Endothelial cell of umbilical vein (primary cell): ENCODE results near the gene PRDM10. TPM values are rescaled to one million over a fixed set of nuclear protein-coding genes. Genes with fewer than 3 reads are reported as not detected.

Experiments used
- BruUV-seq: library from RNA; stranded (reverse); fragments of 400-500 nt; replicated peaks from 2 replicates; lab custom pipeline; 2021; lab: Mats Ljungman, UMichigan
- CTCF ChIA-PET: fragments of 300-600, 350-600 bp; sonication (Branson Sonifier 250); formaldehyde crosslinking; loops from one replicate; lab custom pipeline; 2021; ENCODE audit warnings: antibody characterized with exemption, inconsistent platforms; lab: Charles Lee
- POLR2A ChIA-PET: fragments of 300-600, 350-600 bp; sonication (Branson Sonifier 250); formaldehyde crosslinking; loops from one replicate; lab custom pipeline; 2021; ENCODE audit warnings: antibody characterized with exemption, inconsistent platforms; lab: Charles Lee
- DNase-seq: peaks from one replicate; pipeline ENCODE4 v3.0.0-alpha.2; 2011; ENCODE audit warnings: low read depth, low spot score
- FAIRE-seq: peaks from 2 replicates; lab custom pipeline; 2011; peaks lifted over from hg19 to GRCh38; lab: Jason Lieb, UNC
- H2AFZ ChIP-seq: 2 replicates; pipeline ENCODE4 v1.6.0; 2012; ENCODE audit warnings: low read depth, low read length, control low read depth, inconsistent platforms
- H3K27ac ChIP-seq: 2 replicates; pipeline ENCODE4 v1.5.1; 2011; ENCODE audit warnings: low read depth, mild to moderate bottlenecking, control low read depth, low read length, moderate library complexity; ENCODE audit not compliant: insufficient read depth
- H3K27me3 ChIP-seq, 2 experiments: 2 replicates each; pipeline versions ENCODE4 v1.6.0 to v1.6.1; 2011; ENCODE audit warnings: low read length in 2 of 2, mixed read lengths in 1 of 2; ENCODE audit not compliant: control insufficient read depth in 2 of 2, insufficient read depth in 2 of 2
- H3K36me3 ChIP-seq, 2 experiments: 2 replicates in 1 of 2; 3 replicates in 1 of 2; pipeline ENCODE4 v1.5.1; 2011; ENCODE audit warnings: low read length in 2 of 2, mild to moderate bottlenecking in 1 of 2, moderate library complexity in 1 of 2; ENCODE audit not compliant: control insufficient read depth in 2 of 2, insufficient read depth in 2 of 2; ENCODE audit errors: extremely low read depth in 1 of 2
- H3K4me1 ChIP-seq: 3 replicates; pipeline ENCODE4 v1.5.1; 2011; ENCODE audit warnings: mild to moderate bottlenecking, low read length; ENCODE audit not compliant: control insufficient read depth, insufficient read depth; ENCODE audit errors: extremely low read depth
- H3K4me2 ChIP-seq: 2 replicates; pipeline ENCODE4 v1.6.1; 2011; ENCODE audit warnings: low read length, control low read depth, mixed read lengths; ENCODE audit not compliant: insufficient read depth
- H3K4me3 ChIP-seq, 3 experiments: fragments of 200-600 bp in 1 of 3; sonication (generic), shearing (Covaris generic) in 1 of 3; replicated peaks in 1 of 3; 2 replicates each; pipeline ENCODE4 v1.5.1; 2011 to 2016; ENCODE audit warnings: control low read depth in 3 of 3, low read length in 3 of 3, mild to moderate bottlenecking in 2 of 3, inconsistent platforms in 1 of 3, low read depth in 1 of 3, moderate library complexity in 1 of 3; ENCODE audit not compliant: insufficient read depth in 1 of 3
- H3K79me2 ChIP-seq: 2 replicates; pipeline ENCODE4 v1.6.0; 2012; ENCODE audit warnings: low read length, inconsistent platforms; ENCODE audit not compliant: control insufficient read depth, insufficient read depth
- H3K9ac ChIP-seq: replicated peaks from 2 replicates; pipeline ENCODE3; 2011; ENCODE audit warnings: low read length, control low read depth; ENCODE audit not compliant: insufficient read depth; ENCODE audit errors: extremely low read depth
- H3K9me1 ChIP-seq: replicated peaks from 3 replicates; pipeline ENCODE4 v1.6.0; 2011; ENCODE audit warnings: mild to moderate bottlenecking, low read length; ENCODE audit not compliant: control insufficient read depth, insufficient read depth; ENCODE audit errors: extremely low read depth
- H3K9me3 ChIP-seq: replicated peaks from 2 replicates; pipeline ENCODE4 v1.5.1; 2012; ENCODE audit warnings: low read length, inconsistent platforms; ENCODE audit not compliant: control insufficient read depth, insufficient read depth
- H4K20me1 ChIP-seq: replicated peaks from 2 replicates; pipeline ENCODE3; 2011; ENCODE audit warnings: mild to moderate bottlenecking, low read length; ENCODE audit not compliant: control insufficient read depth, insufficient read depth; ENCODE audit errors: extremely low read depth
- CTCF ChIP-seq, 2 donors: IDR thresholded peaks; 1 replicate in 1 of 2; 2 replicates in 1 of 2; pipeline ENCODE4 v1.5.1; 2011; ENCODE audit warnings: low read length in 2 of 2, mild to moderate bottlenecking in 2 of 2, moderate library complexity in 2 of 2, control low read depth in 1 of 2, inconsistent platforms in 1 of 2, low read depth in 1 of 2; ENCODE audit not compliant: insufficient read depth in 1 of 2; ENCODE audit errors: extremely low read depth in 1 of 2
- EZH2 ChIP-seq: IDR thresholded peaks from 2 replicates; pipeline ENCODE4 v1.6.1; 2012; ENCODE audit warnings: borderline replicate concordance, low read depth, mild to moderate bottlenecking, moderate library complexity, low read length, inconsistent platforms; ENCODE audit not compliant: severe bottlenecking
- FOS ChIP-seq: IDR thresholded peaks from 2 replicates; pipeline ENCODE4 v1.6.1; 2011; ENCODE audit warnings: mild to moderate bottlenecking, low read length, moderate library complexity, borderline replicate concordance; ENCODE audit not compliant: insufficient read depth
- GATA2 ChIP-seq: IDR thresholded peaks from 2 replicates; pipeline ENCODE4 v1.7.0; 2011; ENCODE audit warnings: low read depth, mild to moderate bottlenecking, moderate library complexity, mixed read lengths, low read length; ENCODE audit not compliant: insufficient read length, insufficient read depth
- JUN ChIP-seq: IDR thresholded peaks from 2 replicates; pipeline ENCODE4 v1.6.1; 2011; ENCODE audit warnings: borderline replicate concordance, low read depth; ENCODE audit not compliant: insufficient read length, insufficient read depth
- MAX ChIP-seq: IDR thresholded peaks from 2 replicates; pipeline ENCODE4 v1.6.1; 2011; ENCODE audit not compliant: insufficient read depth, insufficient read length
- MYC ChIP-seq: IDR thresholded peaks from one replicate; pipeline ENCODE4 v1.6.1; 2011; ENCODE audit warnings: mild to moderate bottlenecking, low read depth, low read length
- POLR2A ChIP-seq: IDR thresholded peaks from 2 replicates; pipeline ENCODE4 v1.6.1; 2012; ENCODE audit warnings: low read depth, mild to moderate bottlenecking, control low read depth, low read length
- POLR2AphosphoS5 ChIP-seq: IDR thresholded peaks from 2 replicates; pipeline ENCODE4 v1.6.1; 2012; ENCODE audit warnings: low read depth, mild to moderate bottlenecking, control low read depth, low read length, moderate library complexity; ENCODE audit not compliant: insufficient read depth
- dilution Hi-C: fragments of 300-500 bp; cut with MboI; formaldehyde crosslinking; loops from one replicate; pipeline ENCODE4 v1.15.0; 2019; ENCODE audit warnings: low sequenced_read_pairs; ENCODE audit not compliant: extremely low pct_ligation_motif_present
- intact Hi-C: fragments of 100-400 bp; cut with micrococcal nuclease; formaldehyde crosslinking; loops from one replicate; pipeline ENCODE4 v1.10.0; 2022
- polyA plus RNA-seq, 4 experiments: library from polyadenylated mRNA; depleted of rRNA in 3 of 4; stranded (reverse) in 3 of 4; unstranded in 1 of 4; fragments of >200 nt; gene quantifications; 2 replicates each; pipeline versions ENCODE4 v1.2.1 to v1.2.3, GENCODE V29; 2011 to 2012; ENCODE audit warnings: missing spikeins in 1 of 4
- total RNA-seq: library from RNA; stranded (reverse); gene quantifications from 2 replicates; pipeline ENCODE4 v1.2.3, GENCODE V29; 2021

PRDM10 gene
- total and polyA plus RNA-seq, 2 donors (not counting 3 experiments of a cell fraction or from before 2014, with no cell fraction given): 9.6 to 13.0 TPM

- no peaks in the 10 kb centered on the region for H3K36me3 ChIP-seq
- no peaks in the 10 kb centered on the region for H4K20me1 ChIP-seq
- TF ChIP-seq EZH2 (no peak), GATA2 (no peak), MAX (no peak), MYC (no peak), POLR2AphosphoS5 (no peak), FOS (no peak), JUN (no peak), CTCF (IDR thresholded peaks at IDR 0.05; ENCODE audit: extremely low read depth in 1 of 2, insufficient read depth in 1 of 2, low read depth in 1 of 2, low read length in 2 of 2) (no peak), POLR2A (no peak)
- H3K79me2 ChIP-seq: no peaks in the 10 kb centered on the region
- dilution Hi-C loops: no loop called here
- no peaks in the 10 kb centered on the region for H3K9me1 ChIP-seq
- FAIRE-seq (no peak), DNase-seq (no peak)
- intact Hi-C loops: no loop called here
- H3K27me3 ChIP-seq: no peaks in the 10 kb centered on the region
- no peak overlapping the region for H3K9ac ChIP-seq
- no TSS peak for BruUV-seq
- no peak overlapping the region for H3K27ac ChIP-seq
- no peak overlapping the region for H3K4me3 ChIP-seq
- H3K9me3 ChIP-seq: no peaks in the 10 kb centered on the region
- H2AFZ ChIP-seq: no peak overlapping the region
- ChIA-PET POLR2A (no interaction called here), CTCF (no interaction called here)
- no peak overlapping the region for H3K4me2 ChIP-seq
- no peaks in the 10 kb centered on the region for H3K4me1 ChIP-seq
Observed at GRCh38 chr11:130031056-130031455, 28.4 kb upstream of the PRDM10 start.
